K562 (cell line): ENCODE results near the gene C20orf173. TPM values are rescaled to one million over a fixed set of nuclear protein-coding genes. Genes with fewer than 3 reads are reported as not detected.

Experiments used
- ATF7 ChIP-seq: fragments of 450-650 bp; IDR thresholded peaks from 2 replicates; pipeline ENCODE4 v1.7.1; 2014; ENCODE audit warnings: mild to moderate bottlenecking, moderate library complexity
- CBFA2T3 ChIP-seq: fragments of 450-650 bp; IDR thresholded peaks from 2 replicates; pipeline ENCODE4 v1.6.1; 2017
- ELF1 ChIP-seq: fragments of 200-800 bp; sonication (Bioruptor generic); IDR thresholded peaks from 2 replicates; pipeline ENCODE4 v1.6.1; 2016; ENCODE audit warnings: missing genetic modification characterization, missing compliant biosample characterization
- ETV1 ChIP-seq: fragments of 450-650 bp; conservative IDR thresholded peaks from 2 replicates; pipeline ENCODE4 v1.6.1; 2016; ENCODE audit warnings: missing genetic modification characterization, control low read depth, low read depth, missing compliant biosample characterization
- HDAC2 ChIP-seq: fragments of 450-650 bp; IDR thresholded peaks from 2 replicates; pipeline ENCODE4 v1.6.1; 2016; ENCODE audit warnings: mild to moderate bottlenecking
- MBD2 ChIP-seq: sonication (generic); IDR thresholded peaks from 2 replicates; pipeline ENCODE4 v1.6.1; 2016; ENCODE audit warnings: low read depth, borderline replicate concordance
- NFYB ChIP-seq: IDR thresholded peaks from 2 replicates; pipeline ENCODE4 v1.6.1; 2011; ENCODE audit warnings: mild to moderate bottlenecking, moderate library complexity; ENCODE audit not compliant: insufficient read length; ENCODE audit errors: extremely low read depth
- SP2 ChIP-seq: IDR thresholded peaks from 2 replicates; pipeline ENCODE4 v1.6.1; 2011; ENCODE audit warnings: mild to moderate bottlenecking, low read depth, low read length, moderate library complexity; ENCODE audit not compliant: poor library complexity, severe bottlenecking; ENCODE audit errors: extremely low read depth
- polyA plus RNA-seq, 8 experiments: library from polyadenylated mRNA; depleted of rRNA in 4 of 8; stranded (reverse) in 5 of 8; unstranded in 3 of 8; fragments of >200 nt; fragmentation: Nextera tagmentation in 2 of 8; fragmentation: Illumina TruSeq in 1 of 8; extraction: Ambion mirVana in 2 of 8; extraction: Trizol in 1 of 8; gene quantifications; 2 replicates each; pipeline versions ENCODE4 v1.2.1 to v1.2.3, GENCODE V29; 2011 to 2014; ENCODE audit warnings: inconsistent platforms in 1 of 8, missing spikeins in 1 of 8
- total RNA-seq, 7 experiments: library from RNA; depleted of rRNA in 6 of 7; stranded (reverse); fragments of >200 nt in 6 of 7; fragmentation: Illumina TruSeq in 2 of 7; extraction: Trizol in 2 of 7; gene quantifications; 2 replicates each; pipeline versions ENCODE4 v1.2.1 to v1.2.3, GENCODE V29; 2011 to 2021; ENCODE audit warnings: low replicate concordance in 1 of 7
- TF ChIP-seq, protein P1 (sequence below), 2 experiments: fragments of 450-650 bp; IDR thresholded peaks; 2 replicates each; pipeline ENCODE4 v1.6.1; 2018; ENCODE audit warnings: mild to moderate bottlenecking in 2 of 2, low read depth in 1 of 2; ENCODE audit not compliant: partially characterized antibody in 2 of 2
- TF ChIP-seq, protein P2 (sequence below), 2 experiments: fragments of 450-650 bp; formaldehyde crosslinking in 1 of 2; IDR thresholded peaks; 2 replicates each; pipeline versions ENCODE4 v1.4.0 to v1.6.1; 2014 to 2020; ENCODE audit warnings: mild to moderate bottlenecking in 2 of 2, borderline replicate concordance in 1 of 2, low read depth in 1 of 2
- TF ChIP-seq, protein P3 (sequence below), 2 experiments: IDR thresholded peaks in 1 of 2; conservative IDR thresholded peaks in 1 of 2; 2 replicates each; pipeline ENCODE4 v1.6.1; 2016; ENCODE audit warnings: low read depth in 2 of 2, mild to moderate bottlenecking in 1 of 2, missing compliant biosample characterization in 1 of 2, missing genetic modification characterization in 1 of 2, moderate library complexity in 1 of 2

Gene C20orf173
- total and polyA plus RNA-seq, 9 of the 15 experiments (the other 6 are each of a cell fraction or from before 2014, with no cell fraction given) = not detected

DNA sequence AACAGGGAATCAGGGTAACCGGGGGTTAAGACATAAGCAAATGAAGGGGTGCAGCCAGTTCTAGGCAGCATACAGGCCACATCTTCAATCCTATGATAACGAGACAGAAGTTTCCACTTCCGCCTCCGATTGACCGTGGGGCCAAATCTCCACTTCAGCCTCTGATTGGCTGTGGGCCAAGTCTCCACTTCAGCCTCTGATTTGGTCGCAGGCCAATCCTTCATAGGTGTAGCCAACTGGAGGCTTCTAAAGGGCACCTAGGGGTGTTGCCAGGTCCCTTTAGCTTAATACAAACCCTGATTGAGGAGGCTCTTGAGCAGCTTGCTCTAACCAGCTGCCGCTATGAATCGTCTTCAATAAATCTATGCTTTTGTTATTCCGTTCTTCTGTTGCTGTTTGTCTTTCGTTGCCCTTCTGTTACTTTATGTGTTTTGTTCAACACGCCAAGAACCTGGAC is 10.3 kb upstream of the C20orf173 start (continued):
- TF ChIP-seq, protein P1, sequence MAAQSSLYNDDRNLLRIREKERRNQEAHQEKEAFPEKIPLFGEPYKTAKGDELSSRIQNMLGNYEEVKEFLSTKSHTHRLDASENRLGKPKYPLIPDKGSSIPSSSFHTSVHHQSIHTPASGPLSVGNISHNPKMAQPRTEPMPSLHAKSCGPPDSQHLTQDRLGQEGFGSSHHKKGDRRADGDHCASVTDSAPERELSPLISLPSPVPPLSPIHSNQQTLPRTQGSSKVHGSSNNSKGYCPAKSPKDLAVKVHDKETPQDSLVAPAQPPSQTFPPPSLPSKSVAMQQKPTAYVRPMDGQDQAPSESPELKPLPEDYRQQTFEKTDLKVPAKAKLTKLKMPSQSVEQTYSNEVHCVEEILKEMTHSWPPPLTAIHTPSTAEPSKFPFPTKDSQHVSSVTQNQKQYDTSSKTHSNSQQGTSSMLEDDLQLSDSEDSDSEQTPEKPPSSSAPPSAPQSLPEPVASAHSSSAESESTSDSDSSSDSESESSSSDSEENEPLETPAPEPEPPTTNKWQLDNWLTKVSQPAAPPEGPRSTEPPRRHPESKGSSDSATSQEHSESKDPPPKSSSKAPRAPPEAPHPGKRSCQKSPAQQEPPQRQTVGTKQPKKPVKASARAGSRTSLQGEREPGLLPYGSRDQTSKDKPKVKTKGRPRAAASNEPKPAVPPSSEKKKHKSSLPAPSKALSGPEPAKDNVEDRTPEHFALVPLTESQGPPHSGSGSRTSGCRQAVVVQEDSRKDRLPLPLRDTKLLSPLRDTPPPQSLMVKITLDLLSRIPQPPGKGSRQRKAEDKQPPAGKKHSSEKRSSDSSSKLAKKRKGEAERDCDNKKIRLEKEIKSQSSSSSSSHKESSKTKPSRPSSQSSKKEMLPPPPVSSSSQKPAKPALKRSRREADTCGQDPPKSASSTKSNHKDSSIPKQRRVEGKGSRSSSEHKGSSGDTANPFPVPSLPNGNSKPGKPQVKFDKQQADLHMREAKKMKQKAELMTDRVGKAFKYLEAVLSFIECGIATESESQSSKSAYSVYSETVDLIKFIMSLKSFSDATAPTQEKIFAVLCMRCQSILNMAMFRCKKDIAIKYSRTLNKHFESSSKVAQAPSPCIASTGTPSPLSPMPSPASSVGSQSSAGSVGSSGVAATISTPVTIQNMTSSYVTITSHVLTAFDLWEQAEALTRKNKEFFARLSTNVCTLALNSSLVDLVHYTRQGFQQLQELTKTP (IDR thresholded peaks at IDR 0.05; ENCODE audit: low read depth in 1 of 2, partially characterized antibody in 2 of 2) = peak in 1 of 2 experiments; percentile 88
- TF ChIP-seq HDAC2 (0 out of 2 replicates have a peak, but pooled peaks have one; percentile 45), NFYB (peak; percentile 86), MBD2 (peak; percentile 49; the same call in 1 of the 2 replicates), ELF1 (peak; percentile 48; the same call in 1 of the 2 replicates), SP2 (peak; percentile 54), ETV1 (tag) (0 out of 2 replicates have a peak, but pooled peaks have one; percentile 8), ATF7 (0 out of 2 replicates have a peak, but pooled peaks have one; percentile 28), CBFA2T3 (peak; percentile 18; the same call in 1 of the 2 replicates)
- TF ChIP-seq, protein P2, sequence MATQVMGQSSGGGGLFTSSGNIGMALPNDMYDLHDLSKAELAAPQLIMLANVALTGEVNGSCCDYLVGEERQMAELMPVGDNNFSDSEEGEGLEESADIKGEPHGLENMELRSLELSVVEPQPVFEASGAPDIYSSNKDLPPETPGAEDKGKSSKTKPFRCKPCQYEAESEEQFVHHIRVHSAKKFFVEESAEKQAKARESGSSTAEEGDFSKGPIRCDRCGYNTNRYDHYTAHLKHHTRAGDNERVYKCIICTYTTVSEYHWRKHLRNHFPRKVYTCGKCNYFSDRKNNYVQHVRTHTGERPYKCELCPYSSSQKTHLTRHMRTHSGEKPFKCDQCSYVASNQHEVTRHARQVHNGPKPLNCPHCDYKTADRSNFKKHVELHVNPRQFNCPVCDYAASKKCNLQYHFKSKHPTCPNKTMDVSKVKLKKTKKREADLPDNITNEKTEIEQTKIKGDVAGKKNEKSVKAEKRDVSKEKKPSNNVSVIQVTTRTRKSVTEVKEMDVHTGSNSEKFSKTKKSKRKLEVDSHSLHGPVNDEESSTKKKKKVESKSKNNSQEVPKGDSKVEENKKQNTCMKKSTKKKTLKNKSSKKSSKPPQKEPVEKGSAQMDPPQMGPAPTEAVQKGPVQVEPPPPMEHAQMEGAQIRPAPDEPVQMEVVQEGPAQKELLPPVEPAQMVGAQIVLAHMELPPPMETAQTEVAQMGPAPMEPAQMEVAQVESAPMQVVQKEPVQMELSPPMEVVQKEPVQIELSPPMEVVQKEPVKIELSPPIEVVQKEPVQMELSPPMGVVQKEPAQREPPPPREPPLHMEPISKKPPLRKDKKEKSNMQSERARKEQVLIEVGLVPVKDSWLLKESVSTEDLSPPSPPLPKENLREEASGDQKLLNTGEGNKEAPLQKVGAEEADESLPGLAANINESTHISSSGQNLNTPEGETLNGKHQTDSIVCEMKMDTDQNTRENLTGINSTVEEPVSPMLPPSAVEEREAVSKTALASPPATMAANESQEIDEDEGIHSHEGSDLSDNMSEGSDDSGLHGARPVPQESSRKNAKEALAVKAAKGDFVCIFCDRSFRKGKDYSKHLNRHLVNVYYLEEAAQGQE (IDR thresholded peaks at IDR 0.05; ENCODE audit: borderline replicate concordance) = peak; percentile 17; the same call in 1 of the 2 replicates
- TF ChIP-seq, protein P2 (CRISPR knock-in tag; IDR thresholded peaks at IDR 0.05; ENCODE audit: low read depth) = no peak
- TF ChIP-seq, protein P3, sequence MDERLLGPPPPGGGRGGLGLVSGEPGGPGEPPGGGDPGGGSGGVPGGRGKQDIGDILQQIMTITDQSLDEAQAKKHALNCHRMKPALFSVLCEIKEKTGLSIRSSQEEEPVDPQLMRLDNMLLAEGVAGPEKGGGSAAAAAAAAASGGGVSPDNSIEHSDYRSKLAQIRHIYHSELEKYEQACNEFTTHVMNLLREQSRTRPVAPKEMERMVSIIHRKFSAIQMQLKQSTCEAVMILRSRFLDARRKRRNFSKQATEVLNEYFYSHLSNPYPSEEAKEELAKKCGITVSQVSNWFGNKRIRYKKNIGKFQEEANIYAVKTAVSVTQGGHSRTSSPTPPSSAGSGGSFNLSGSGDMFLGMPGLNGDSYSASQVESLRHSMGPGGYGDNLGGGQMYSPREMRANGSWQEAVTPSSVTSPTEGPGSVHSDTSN (CRISPR knock-in tag; IDR thresholded peaks at IDR 0.05; ENCODE audit: low read depth) = peak; percentile 52; the same call in 1 of the 2 replicates
- TF ChIP-seq, protein P3 (tag; conservative IDR thresholded peaks at IDR 0.05; ENCODE audit: low read depth) = peak; percentile 81
